GM18870 (cell line): ENCODE results near the gene ANGPTL4.

Experiments used
- ATAC-seq: cut with Tn5 transposase; IDR thresholded peaks from one replicate; pipeline ENCODE4 v1.9.1; 2021; ENCODE audit warnings: moderate library complexity; ENCODE audit not compliant: unreplicated experiment

Gene ANGPTL4

DNA sequence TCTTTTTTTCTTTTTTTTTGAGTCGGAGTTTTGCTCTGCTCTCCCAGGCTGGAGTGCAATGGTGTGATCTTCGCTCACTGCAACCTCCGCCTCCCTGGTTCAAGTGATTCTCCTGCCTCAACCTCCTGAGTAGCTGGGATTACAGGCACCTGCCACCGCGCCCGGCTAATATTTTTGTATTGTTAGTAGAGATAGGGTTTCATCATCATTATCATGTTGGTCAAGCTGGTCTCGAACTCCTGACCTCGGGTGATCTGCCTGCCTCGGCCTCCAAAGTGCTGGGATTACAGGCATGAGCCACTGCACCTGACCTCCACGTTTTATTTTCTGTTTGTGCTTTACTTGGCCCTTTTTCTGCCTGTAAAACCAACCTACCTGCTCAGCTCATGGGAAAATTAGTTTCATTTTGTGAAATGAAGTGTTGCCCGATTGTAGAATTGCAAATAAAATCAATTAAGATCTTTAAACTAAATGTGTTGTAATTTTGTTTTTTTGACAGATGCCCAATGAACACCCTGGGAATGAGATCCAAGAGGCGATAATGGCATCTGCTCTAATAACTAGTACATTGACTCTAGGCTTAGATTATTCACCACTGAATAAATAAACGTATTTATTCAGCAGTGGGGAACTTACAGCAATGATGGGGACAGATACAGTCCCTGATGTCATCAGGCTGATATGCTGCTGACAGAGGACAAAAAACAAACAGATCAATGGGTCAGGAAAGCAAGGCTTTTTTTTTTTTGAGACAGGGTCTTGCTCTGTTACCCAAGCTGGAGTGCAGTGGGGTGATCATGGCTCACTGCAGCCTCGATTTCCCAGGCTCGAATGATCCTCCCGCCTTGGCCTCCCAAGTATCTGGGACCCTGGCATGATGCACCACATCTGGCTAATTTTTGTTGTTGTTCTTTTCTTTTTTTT, 24.0 kb downstream of the ANGPTL4 start:
- ATAC-seq: no peak

DNA sequence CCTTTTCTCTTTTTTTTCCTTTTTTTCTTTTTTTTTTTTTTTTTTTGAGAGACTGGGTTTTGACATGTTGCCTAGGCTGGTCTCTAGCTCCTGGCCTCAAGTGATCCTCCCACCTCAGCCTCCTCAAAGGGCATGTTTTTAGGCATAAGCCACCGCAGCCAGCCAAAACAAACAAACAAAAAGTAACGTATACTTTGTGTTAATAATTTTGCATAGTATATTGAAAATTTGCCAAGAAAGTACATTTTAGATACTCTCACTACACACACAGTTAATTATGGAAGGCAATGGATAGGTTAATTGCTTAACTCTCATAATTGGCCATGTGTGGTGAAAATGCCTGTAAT, 24.6 kb downstream of the ANGPTL4 start:
- no peak for ATAC-seq

DNA sequence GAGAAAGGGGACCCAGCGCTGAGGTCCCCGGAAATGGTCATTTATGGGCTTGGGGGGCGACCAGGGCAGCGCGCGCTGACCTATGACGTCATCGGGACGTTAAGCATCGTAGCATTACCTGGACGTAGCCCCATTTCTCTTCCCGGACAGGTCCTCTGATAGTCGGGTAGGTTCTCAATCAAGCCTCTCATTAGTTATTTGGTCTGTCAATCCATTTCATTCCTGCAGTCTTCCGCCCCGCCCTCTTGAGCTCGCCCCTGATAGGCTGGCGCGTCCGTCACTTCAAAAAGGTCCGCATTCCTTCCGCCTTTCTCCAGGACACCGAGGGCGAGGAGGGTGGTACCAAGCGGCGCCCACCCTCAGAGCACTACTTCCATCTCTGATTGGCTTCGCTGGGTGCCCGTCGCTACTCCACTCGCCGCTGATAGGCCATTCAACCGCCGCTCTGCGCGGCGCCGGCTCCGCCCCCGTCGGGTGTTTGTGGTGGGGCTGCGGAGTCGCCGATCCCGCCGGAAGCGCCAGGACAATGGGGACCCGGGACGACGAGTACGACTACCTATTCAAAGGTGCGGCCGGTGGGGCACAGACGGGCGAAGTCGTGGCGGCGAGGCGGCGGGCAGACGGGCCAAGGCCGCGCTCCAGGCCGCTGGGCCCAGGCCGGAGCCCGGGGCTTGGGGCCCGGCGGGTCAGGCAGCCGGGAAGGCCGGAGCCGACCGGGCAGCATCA, 26.1 kb downstream of the ANGPTL4 start, which contains the start of gene RAB11B:
RAB11B (plus strand) TSS at position 470 of the 726 bp plus-strand sequence; CDS start at position 527, 57 bp downstream.
- peak; percentile 95 for ATAC-seq

DNA sequence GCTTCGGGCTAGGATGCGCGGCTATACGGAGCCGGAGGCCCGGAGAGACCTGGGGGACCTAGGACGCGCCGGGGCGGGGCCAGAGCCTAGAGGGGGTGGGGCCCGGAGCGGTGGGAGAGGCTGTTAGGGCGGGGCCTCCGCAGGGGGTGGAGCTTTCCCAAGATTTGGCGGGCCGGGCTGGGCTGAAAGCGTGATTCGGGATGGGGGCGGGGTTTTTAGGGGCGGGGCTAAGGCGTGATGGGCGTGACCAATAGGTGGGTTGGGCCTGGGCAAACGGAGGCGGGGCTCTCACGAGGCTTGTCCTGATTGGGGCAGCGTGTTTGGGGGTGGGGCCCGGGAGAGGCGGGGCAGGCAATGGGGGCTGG, 26.6 kb downstream of the ANGPTL4 start:
- ATAC-seq: peak; percentile 5

DNA sequence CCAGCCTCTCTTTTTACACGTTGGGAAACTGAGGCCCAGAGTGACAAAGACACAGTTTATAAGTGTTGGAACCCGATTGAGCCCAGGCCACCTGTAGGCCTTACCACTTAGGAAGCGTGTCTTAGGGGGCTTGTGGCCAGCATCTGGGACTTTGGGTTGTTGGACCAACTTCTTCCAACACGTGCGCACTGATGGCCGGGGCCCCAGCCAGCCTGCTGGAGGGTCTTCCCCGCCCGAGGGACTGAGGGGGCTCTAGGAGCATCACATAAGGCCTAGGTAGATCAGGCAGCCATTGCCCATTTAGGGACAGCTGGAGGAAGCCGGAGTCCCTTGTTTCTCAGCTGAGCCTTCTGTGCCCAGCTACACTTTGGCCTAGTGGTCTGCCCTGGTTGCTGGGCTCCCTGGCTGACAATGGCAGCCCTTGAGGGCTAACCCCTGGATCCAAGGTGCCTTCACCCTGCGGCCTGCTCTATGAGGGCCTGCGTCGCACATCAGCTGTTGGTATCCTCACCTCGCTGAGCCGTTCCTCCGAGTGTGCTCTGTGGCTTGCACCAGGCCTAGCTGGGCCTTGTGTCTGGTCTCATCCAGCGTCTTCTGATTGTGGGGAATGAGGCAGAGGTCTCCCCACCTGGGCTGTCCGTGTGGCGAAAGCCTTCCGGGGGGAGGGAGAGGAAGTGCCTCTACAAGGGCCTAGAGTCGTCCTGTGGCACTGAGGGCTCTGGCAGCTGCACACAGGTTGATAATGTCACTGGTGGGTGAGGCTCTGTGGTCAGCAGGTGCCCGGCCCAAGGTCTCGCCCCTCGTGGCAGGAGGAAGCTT, 27.5 kb downstream of the ANGPTL4 start:
- ATAC-seq: no peak

DNA sequence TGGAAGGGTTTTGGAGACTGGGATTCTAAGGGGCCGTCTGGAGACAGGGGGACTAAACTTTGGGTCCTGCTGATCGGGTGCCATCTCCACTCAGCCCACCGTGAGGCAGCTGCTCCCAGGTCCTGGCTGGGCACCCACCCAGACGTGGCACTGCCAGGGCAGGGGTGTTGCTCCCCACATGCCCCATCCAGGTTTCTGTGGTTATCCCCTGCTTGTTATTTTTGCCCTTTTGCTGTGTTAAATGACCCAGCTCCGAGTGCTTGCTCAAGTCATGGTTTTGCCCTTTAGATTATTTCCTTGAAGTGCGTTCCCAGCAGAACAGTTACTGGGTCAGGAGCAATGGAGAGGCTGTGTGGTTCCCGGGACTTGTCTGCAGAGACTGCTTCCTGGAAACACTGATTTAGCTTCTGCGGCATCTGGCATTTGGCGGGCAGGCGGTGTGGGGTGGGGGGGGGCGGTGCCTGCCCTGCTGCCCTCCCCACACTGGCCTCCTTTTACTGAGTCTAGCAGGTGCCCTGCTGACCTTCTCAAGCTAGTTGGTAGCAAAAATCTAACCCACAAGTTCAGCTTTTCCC, 28.1 kb downstream of the ANGPTL4 start:
- ATAC-seq: no peak

DNA sequence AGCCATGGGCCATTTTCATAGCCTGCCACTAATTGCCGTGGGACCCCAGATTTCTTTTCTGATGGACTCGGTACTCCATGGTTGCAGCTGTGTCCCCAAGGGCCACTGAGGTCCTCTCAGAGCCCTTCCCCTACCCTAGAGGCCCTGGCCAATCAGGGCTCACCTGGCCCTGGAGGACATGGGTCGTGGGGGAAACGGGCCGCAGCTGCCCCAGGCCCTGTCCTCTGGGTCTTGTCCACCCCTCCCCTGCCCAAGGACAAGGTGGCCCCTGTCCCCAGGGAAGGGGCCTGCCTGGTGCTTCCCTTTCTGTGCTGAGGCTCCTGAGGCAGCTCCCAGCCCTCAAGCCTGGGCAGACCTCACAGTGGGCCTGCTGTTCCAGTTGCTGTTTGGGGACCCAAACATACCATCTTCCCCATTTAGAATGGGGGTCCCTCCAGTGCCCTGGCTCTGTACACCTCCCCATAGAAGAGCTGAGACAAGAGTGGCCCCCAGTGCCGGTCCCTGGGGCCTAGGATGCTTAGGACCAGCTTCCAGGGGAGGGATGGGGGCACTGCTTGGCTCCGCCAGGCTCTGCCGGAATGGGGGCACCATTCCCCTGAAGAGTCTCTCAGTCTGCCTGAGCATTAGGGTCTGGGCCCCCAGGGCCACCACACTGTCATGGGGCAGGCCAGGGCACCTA, 29.4 kb downstream of the ANGPTL4 start:
- ATAC-seq: no peak

DNA sequence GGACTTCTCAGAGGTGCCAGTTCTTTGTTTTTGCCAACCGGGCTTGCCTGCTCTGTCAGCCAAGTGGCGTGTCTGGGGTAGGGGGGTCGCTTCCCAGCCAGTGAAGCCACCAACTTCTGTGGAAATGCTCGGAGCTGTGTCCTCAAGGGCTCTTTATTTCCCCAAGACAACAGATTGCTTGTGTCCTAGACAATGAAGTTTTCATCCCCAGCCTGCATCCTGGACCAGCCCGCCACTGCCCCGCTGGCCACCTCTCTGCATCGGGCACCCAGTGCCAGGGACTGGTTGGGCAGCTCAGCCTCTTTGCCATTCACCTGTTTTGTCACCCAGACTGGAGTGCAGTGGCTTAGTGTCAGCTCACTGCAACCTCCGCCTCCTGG, 29.9 kb downstream of the ANGPTL4 start:
- ATAC-seq: no peak

GRCh38 chr19:8395621-8396082, 31.7 kb downstream of the ANGPTL4 start:
- ATAC-seq: no peak

- ATAC-seq: no peak
Observed at GRCh38 chr19:8396185-8396562, 32.2 kb downstream of the ANGPTL4 start.

DNA sequence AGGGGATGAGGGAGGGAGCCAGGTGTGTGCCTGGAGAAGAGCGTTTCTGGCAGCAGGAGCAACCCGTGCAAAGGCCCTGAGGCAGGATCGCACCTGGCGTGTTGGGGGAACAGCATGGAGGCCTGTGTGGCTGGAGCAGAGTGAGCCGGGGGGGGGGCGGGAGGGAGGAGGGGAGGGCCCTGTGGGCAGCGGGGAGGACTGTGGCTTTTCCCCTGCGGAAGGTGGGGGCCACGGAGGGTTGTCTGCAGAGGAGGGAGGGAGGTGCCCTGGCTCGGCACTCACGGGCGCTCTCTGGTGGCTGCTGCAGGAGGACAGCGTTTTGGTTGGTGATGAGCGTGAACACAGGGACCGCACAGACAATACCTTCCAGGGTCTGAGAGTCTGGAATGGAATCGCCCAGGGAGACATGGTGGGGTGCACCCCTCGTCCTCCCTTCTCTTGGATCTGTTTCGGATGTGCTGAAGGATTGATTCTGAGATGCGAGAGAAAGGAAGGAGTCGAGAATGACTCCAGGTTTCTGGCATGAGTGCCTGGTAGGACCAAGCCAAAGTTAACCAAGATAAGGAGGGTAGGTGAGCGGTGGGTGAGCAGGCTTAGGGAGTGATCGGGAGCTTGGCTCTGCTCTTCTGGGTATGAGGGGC, 32.7 kb downstream of the ANGPTL4 start:
- no peak for ATAC-seq

DNA sequence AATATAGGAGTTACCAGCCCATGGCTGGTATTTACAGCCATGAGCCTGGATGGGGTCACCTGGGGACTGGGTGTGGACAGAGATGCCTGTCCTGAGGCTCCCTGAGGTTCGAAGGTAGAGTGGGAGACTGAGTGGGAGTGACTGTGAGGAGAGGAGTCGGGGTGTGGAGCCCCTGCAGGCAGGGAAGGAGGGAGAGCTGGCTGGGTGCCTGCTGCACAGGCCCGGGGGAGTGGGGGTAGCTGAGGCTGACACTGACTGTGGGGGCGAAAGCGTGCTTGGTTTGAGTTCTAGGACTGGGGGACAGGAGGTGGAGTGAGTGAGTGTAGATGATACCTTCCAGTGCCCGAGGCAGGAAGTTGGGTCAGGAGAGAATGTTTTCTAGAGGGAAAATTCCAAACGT, 33.3 kb downstream of the ANGPTL4 start:
- no peak for ATAC-seq

DNA sequence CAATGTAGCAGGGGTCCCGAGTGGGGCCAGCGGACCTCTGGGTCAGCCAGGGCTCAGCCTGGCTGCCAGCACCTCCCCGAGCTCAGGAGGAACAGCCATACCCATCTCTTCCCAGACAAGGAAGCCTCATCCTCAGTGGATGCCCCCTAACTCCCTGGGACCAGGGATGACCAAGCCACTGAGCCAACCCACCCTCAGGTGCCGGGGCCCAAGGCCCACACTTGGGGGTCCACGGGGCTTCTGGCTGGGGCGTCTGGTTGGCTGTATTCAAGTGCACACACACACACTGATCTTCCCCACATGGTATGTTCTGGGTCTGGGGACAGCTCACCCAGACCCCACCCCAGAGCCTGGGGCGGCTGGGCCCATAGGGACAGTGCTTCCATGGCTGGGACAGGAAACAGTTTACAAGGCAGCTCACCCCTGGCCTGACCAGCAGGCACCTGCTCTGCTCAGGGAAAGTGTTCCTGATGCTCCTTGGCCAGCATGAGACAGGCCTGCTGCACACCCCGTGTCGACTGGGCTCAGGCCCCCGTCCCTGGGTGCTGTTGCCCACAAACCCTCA, 33.9 kb downstream of the ANGPTL4 start:
- no peak for ATAC-seq

DNA sequence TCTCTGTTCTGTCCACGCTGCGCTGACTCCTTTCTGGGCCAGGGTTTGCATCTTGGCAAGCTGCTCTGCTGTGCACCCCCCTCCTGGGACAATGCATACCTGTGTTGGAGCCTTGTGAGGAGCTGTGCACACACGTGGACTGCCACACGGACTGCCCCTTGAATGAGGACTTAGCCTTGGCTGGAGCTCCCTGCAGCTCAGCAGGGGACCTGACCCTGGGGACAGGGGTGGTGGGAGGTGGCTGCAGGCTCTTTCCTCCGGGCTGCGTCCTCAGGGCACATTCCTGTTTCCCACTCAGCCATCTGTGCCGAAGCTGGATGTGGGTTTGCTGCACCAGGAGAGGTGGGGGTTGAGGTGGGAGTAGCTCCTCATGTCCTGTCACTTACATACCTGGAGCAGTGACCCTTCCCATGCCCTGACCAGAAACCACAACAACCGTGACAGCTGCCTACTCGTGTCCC, 34.4 kb downstream of the ANGPTL4 start:
- no peak for ATAC-seq

GRCh38 chr19:8399681-8400188, 35.8 kb downstream of the ANGPTL4 start:
- ATAC-seq: no peak

DNA sequence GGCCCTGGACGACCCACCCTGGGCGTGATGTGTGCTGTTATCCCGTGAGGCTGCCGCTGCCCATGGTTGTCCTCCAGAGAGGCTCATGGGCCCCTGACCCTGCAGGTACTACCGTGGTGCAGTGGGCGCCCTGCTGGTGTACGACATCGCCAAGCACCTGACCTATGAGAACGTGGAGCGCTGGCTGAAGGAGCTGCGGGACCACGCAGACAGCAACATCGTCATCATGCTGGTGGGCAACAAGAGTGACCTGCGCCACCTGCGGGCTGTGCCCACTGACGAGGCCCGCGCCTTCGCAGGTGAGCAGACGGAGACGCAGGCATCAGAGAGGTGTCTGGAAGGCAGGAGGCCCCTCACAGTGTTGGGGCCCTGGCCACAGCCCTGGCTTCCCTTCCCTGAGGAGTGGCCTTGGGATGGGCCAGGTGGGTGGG, 38.0 kb downstream of the ANGPTL4 start:
- no peak for ATAC-seq

DNA sequence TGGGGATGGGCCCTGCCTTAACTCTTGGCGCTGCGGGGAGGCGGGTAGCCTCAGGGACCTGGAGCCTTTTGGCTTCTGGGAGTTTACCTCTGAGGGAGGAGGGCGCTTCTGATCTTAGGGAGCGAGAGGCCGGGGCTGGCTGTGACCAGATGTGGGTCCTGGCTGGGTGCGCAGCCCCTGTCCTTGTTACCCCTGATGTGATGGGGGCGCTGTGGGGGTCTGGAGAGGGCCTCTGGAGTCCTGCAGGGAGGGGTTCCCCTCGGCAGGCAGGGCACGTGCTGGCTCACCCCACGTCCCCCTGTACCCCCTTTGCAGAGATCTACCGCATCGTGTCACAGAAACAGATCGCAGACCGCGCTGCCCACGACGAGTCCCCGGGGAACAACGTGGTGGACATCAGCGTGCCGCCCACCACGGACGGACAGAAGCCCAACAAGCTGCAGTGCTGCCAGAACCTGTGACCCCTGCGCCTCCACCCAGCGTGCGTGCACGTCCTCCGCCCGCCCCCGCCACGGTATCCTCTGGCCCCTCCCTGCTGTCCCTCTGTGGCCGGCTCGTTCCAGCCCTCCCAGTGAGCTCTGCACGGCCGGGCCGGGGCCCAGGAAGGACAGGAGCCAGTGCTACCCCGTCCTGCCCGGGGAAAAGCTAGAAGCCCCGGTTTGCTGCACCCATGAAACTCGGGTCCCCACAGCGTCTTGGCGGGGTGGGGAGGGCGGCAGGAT, 39.3 kb downstream of the ANGPTL4 start:
- ATAC-seq: no peak

DNA sequence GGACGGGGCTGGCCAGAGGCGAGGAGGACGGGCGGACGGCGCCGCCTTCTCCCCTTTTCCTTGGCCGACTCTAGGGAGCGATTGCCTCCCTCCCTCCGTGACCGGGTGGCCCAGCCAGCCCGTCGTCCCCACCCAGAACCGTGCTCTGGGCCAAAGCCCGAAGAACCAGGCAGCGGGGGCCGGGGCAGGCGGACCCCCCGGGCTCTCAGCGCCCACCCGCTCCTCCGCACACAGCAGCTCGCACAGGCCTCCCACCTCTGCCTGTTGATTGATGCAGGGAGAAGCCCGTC, 39.8 kb downstream of the ANGPTL4 start:
- ATAC-seq: no peak
